Activated CD8-positive, alpha-beta memory T cell treated with anti-CD3 and anti-CD28 coated beads, Interleukin-2, amount 50 U/mL, for 24 hours (primary cell): ENCODE data around the gene THBD.

Experiments
- DNase-seq: peaks from one replicate; pipeline ENCODE4 v3.0.0-alpha.2; 2020; ENCODE audit errors: extremely low read depth

The THBD gene

DNA sequence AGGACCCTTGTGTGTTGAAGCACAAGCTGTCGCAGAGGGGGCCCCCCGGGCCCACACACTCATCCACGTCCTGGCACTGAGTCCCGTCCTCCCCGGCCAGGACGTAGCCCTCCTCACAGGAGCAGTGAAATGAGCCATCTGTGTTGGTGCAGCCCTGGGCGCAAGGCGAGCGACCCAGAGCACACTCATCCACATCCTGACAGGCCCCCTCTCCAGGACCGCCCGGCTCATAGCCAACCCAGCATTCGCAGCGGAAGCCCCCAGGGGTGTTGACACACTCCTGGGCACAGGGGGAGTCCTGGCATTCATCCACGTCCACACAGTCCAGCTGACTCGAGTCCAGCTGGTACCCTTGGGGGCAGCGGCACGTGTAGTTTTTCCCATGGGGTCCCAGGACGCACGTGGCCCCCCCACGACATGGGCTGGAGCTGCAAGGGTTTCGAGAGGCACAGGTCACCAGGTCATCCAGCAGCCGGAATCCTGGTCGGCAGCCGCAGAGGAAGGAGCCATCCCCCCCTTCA, 35.4 kb upstream of the THBD start:
- DNase-seq = no peak

DNA sequence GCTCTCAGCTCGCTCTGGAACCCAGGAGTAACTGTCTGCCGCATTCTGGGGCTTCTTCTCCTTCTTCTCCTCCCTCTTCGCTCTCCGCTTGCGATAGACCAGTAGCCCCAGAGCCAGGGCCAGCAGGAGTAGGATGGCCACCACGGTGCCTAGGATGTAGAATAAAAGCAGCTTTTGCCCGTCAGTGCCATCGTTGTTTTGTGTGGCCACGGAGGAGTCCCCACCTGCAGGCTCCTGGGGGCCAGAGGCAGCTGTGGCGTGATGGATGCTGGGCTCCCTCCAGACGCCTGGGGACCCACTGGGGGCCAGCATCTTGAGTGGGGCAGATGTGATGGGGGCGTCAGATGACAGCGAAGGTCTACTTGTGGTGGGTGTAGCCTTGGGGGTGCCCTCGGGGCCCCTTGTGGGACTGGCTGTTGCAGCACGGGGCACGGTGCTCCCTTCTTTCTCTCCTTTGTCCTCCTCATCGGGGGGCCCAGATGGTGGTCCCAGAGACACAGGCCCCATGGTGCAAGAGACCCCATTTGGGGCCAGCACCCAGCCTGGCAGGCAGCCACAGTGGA, 34.9 kb upstream of the THBD start:
- no peak for DNase-seq

DNA sequence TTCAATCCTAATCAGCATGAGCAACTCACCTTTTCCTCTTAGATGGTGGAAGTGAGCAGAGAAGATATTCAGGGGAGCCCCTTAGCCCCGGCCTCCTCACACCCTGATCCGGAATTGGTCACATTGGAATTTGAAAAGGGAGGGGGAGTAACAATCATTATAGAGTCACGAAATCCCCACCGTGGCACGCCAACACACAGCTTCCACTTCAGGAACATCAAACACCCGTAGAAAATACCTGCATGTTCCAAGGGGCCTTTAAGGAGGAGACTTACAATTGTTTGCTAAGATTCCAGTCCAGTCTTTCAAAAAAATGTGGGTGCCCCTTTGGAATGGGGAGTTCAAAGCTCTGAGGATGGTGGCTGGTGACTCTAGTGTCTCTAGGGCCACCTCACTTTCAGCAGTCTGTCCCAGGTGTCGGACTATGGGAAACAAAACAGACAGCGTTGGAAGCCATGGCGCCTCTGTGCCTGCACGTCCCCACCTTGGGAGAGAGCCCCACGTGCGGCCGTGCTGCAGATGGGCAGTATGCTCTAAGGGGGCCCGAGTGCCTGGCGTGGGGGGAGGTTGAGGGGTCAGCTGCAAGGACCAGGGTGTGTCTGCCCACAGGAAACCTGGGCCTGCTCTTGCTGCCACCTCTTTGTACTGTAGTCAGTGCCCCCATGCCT, 34.2 kb upstream of the THBD start:
- no peak for DNase-seq

DNA sequence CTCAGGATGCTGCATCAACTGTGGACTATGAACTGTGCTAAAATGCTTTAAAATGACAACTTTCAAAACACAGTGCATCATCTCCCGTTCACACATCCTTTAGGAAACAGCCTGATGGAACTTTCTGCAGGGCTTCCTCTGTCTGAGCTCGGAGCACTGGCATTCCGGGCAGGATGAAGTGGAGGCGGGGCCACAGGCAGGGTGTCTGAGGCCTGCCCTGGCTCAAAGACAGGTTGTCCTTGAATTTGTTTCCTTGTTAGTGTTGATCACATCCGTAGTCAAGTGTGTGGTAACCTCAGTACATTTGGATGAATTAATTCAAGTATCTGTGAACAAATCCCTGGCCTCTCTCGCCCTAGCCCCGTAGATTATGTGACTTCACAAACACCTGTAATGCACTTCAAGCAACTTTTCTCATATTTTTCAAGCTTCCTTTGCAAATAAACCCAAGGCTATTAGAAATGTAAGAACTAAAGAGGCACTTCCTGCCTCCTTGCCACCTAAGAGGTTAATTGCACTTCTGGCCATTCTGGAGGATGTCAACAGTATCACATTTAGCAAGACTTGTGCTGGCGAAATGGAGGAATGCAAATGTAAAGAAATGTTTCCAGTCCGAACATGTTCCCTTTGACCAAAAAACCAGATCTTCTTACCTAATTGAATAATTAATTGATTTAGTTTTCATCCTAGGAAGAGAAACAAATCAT, 33.5 kb upstream of the THBD start:
- no peak for DNase-seq

DNA sequence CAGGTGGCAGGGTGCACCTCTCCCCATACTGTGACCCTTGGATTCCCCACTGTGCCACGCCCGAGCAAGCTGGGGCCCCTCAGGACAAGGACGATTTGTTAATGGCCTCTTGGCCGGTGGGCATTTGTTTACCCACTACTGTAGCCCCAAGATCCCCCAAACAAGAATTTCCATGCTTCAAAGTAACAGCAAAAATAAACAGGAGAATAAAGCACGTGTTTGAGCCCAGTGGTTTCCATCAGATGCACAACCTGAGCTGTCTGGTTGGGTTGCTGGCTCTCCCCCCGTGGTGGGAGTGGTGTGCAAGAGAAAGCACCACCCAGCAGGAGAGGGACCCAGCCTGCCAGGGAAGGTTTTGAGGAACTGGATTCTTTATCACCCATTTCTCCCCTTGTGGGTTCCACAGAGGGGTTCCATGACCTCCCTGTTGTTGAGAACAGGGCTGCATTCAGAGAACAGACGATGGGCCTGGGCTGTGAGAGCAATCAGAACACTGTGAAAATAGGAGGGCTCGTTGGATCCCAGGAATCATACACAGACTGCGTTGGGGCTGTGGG, 31.9 kb upstream of the THBD start:
- DNase-seq = no peak

DNA sequence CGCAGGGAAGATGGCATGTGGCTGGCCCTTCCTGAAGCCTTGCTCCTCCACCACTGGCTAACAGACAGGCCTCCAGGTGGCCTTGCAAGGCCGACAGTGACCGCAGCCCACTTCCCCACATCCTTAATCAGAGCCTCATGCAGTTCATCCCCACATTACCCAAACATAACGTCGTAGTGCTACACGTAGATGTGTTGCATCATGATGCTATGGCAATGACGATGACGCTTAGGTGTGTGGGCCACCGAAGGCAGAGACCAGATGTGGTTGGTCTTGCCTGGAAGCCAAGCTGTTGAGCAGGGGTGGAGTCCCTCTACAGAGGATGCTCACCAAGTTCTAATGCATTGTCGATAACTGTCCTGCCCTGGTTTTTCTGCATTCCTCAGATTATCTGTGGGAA, 31.0 kb upstream of the THBD start:
- DNase-seq = no peak

DNA sequence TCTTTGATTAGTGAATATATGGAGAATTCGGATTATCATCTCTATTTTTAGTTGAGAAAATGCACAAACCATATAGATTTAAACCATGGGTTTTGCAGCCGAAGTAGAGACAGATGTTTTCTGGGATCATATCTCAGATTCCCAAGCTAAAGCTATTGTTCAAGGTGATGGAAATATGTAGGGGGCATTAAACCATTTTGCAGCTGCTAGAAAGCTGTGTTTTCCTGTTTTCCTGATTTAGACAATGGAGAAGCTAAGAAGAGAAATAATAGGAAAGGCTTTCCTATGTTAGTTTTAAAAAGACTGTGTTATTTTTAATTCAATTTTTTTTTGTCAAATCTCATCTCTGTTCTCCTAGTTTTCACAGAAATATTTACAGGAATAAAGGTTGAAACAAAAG, 30.5 kb upstream of the THBD start:
- no peak for DNase-seq

DNA sequence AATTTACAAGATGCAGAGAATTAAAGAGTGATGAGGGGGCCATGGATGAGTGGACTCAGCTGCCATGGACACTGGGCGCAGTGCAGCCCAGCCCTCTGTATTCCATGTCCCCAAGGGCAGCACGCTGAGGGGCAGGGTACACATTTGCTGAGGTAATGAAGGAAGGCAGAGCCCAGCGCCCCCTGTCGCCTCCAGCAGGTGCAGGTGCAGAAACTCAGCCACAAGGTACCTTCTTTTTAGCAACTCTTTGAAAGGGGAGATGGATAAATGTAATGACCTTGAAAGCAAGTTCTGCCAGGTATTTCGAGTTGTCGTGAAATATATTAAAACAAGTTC, 29.5 kb upstream of the THBD start:
- DNase-seq = no peak

DNA sequence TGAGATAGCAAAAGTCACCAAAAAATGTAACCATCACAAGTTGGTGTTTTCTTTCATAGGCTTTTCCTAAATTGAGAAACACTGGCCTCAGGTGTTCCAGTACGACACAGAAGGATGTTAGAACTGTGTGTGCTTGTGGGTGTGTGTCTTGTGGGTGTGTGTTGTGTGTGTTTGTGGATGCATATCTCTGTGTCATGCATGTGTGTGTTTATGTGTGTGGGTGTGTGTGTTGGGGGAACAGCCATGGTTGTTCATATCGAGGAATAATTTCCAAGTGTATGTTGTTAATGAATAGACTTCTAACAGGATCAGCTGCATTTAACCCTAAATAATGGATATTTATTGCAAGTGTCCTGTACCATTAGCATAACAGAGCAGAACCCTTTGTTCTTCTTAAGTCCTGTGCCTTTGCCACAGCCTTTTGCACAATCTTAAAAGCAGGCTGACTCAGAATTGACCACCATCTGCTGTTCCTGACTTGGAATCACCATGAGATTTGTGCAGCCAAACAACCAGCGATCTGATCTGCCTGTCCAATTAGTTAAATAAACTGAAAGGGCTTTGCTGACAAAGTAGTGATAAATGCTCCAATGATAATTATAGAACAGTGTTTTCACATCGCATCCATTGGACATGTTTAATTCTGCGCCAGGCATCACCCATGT, 29.0 kb upstream of the THBD start:
- no peak for DNase-seq

DNA sequence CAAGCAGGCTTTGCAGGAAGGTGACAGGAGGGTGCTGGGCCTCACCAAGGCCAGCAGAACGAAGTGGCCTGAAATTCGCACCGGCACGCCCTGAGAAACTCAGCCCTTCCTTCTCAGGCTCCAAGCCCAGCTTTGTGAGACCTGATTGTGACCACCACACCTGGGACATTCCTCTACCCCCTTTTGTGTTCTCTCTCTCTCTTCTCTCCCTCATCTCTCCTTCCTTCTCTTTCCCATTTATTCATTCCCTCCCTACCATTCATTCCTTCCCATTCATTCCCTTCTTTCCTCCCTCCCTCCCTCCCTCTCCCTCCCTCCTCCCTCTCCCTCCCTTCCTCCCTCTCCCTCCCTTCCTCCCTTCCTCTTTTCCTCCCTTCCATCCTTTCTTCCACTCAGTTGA, 27.8 kb upstream of the THBD start:
- no peak for DNase-seq

DNA sequence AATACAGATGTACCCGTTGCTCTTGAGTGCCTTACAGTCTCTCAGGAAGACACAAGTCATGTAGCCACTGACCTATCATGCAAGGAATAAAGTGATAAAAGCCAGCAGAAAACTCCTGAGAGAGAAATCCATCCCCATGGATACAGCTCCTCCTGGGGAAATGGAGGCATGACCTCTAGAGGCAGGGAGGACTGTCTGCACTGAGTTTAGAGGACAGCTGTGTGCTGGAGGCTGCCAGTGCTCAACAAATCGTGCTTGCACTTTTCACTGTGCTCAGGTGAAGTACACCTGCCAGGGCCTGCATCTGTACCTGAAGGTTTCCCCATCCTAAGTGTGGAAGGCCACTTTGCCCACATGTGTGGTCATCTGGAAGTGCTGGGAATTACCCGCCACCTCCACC, 24.6 kb upstream of the THBD start:
- no peak for DNase-seq

DNA sequence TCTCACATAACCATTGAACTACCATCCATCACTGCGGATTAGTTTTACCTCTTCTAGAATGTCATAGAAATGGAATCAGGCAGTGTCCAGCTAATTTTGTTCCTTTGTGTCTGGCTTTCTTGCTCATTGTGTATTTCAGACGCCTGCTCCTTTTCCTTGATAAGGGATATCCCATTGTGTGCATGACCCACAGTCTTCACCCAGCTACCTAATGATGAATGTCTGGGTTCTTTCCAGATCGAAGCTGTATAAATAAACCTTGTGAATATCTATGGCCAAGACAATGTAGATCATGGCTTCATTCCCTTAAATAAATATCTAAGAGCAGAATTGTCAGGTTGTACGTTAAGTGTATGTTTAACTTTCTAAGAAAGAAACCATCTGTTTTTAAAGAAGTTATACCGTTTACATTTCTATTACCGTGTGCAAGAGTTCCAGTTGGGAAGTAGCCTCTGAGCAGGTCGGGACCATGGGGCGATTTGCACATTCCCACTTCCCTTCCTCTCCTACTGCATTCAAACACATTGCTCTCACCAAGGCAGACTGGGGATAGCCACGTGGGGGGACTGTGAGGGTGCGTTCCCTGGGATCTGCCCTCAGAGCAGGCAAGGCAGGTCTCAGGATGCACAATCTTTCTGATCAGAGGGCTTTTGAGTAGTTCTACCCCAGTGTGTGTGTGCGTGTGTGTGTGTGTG, 23.6 kb upstream of the THBD start:
- DNase-seq = no peak

DNA sequence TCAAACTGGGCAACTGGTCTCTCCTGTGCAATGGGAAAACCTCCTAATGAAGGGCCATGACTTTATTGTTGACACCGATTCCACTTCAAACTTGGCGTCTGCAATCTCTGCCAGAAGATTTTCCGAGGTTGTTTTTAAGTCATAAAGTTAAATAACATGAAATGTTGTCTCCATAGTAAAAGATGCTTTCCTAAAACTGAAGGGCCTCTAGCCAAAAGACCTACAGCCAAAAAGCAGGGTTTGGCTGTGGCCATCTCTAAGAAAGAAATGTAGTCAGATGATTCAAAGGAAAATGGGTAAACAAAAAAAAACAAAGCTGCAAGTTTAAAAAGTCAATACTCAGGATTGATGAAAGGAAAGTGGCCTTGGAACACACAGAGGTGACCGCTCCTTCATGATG, 22.5 kb upstream of the THBD start:
- DNase-seq = no peak

DNA sequence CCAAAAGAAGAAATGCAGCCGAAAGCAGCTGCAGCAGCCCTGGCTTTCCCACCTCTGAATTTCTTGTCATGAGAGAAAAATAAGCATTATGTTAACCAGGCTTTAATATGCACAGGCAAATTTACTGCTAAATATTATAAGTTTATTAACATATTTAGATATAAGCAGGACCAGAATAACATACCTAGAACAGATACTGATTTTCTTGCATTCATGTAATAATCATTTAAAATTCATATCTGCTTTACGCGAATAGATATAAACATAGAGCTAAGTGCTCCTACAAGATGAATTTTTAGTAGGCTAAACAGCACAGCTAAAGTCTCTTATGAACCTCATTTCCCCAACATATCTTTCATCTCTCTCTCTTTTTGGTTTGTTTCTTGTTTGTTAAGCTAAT, 21.9 kb upstream of the THBD start:
- DNase-seq = no peak

DNA sequence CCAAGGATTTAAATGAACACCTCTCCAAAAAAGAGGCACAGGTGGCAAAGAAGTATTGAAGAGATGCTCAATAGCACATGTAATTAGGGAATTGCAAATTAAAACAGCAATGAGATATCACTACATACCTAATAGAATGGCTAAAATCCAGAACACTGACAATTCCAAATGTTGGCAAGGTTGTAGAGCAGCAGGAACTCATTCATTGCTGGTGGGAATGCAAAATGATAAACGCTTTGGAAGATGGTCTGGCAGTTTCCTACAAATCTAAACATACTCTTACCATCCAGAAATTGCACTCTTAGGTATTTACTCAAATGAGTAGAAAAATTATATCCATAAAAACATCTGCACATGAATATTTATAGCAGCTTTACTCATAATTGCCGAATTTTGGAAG, 19.6 kb upstream of the THBD start:
- DNase-seq = no peak

DNA sequence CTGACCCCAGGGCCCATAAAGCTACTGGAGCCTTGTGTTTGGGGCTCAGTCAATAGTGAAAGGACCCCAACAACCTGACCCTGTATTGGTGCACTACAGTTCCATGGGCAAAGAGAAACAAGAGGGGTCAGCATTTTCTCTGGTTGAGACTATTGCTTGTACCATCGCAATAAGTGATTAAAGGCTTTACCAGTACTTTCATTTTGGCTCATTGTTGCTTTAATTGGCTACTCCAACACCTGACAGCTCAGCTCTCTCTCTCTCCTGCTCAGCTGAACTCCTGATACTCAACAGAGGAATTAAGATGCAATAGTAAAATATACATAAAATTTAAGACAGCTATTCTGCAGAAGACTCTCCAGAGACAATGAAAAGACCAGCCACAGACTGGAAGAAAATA, 18.8 kb upstream of the THBD start:
- DNase-seq = no peak

DNA sequence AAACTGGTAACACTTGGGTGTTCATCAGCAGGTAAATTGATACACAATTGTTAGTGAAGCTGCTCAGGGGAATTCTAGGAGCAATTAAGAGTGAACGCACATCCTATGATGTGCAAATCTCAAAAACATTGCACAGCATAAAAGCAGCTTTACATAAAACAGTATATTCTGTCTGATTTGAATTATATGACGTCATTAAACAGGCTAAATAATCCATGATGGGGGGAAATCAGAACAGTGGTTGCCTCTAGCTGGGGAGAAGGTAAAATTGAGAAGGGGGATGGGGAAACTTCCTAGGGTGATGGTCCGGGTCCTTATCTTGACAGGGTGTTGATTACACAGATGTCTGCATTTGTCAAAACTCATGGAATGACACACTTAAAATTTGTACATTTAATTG, 17.3 kb upstream of the THBD start:
- no peak for DNase-seq

DNA sequence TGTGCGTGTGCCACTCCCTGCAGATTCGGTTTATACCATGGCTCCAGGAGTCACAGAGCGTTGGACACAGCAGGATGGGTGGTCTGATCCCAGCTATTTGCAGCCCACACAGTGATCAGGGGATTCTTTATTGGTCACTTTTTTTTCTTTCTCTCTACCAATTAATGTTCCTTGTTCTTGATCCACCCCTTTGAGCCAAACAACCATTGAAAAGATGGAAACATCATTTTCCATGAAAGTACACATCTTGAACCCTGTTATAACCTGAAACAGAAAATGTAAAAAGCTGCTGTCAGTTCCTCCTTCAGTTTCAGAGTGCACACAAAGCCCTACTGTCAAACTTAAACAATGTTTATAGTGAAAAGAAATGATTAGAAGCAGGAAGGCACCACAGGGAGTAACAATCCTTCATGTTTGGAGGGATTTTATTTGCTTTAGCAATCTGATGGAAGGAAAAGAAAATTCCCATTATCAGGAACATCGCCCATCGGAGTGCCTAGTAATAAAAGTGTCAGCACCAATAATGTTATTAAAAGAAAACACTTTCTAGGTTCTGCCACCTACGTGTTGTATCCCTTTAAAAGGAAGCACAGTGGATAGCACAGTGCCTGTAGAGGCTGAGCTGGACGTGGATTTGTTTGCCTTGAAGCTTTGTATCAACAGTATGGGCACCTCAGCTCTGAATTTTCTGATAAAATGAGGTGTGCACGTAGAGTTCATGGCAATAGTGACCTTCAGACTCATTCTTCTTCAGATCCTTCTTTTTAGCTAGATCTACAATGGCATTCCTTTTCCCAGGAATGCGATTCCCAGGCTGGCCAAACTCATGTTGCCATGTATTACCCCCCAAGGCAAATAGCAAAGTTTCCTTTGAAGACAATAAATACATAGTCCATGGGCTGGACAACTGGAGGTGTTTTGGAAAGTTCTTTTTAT, 16.1 kb upstream of the THBD start:
- DNase-seq = no peak

DNA sequence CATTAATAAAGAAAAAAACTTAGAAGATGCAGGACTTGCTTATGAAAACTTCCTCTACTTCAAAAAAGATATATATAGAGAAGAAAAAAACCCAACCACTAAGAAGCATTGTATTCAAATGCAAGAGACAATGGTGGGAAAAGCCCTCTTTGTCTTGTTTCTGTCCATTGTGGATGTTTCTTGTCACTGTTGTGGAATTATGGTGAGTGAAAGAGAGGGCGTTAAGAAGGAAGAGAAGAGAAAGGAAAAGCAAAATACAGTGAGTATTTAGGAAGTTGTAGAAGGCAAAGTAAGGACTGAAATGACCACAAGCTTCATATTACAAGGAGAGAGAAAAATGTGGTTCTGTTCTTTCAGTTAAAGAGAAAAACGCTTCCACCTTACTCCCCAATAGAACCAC, 14.1 kb upstream of the THBD start:
- no peak for DNase-seq

DNA sequence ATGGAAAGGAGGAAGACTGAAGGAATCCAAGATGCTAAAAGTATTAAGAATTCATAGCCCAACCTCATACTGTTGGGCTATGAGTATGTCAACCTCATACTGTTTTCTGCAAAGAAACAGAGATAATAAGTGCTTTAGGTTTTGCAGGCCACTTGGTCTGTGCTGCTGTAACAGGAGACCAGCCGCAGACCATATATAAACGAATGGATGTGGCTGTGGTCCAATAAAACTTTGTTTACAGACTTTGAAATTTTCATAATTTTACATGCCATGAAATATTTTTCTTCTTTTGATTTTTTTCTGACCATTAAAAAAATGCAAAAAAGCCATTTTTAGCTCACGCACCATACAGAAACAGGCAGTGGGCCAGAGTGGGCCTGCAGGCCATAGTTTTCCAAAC, 13.7 kb upstream of the THBD start:
- DNase-seq = no peak

DNA sequence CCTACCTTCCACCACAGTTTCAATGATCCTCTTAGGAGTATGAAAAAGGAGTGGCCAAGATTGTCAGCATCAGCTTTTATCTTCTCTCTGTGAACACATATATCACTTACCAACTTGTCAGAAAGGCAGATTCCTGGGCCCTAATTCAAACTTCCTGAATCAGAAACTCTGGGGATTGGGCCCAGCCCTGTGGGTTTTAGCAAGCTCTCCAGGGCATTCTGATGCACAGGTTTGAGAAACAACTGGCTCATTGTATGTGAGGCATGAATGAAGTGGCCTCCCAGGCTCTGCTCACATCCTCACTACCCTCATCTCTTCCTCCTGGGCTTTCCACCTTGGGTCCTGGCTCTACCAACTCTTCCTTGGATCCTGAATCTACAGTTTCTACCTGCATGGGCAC, 13.2 kb upstream of the THBD start:
- no peak for DNase-seq
